ENCODE data around the gene SLC35C1. TPM values are rescaled to one million over a fixed set of nuclear protein-coding genes. Genes with fewer than 3 reads are reported as not detected.

Gene SLC35C1
- polyA plus RNA-seq, 1 donor (not counting 4 experiments of a cell fraction or from before 2014, with no cell fraction given): 4.9 TPM

GRCh38 chr11:45853332-45854219 is 48.6 kb downstream of the SLC35C1 start:
- TF ChIP-seq EZH2 (IDR thresholded peaks at IDR 0.05; ENCODE audit: low read length) (no peak), CTCF (optimal IDR thresholded peaks at IDR 0.05 in 1 of 3, IDR thresholded peaks at IDR 0.05 in 1 of 3, conservative IDR thresholded peaks at IDR 0.05 in 1 of 3; ENCODE audit: extremely low read depth in 1 of 3, insufficient read depth in 2 of 3, low read length in 3 of 3) (no peak)
- Histone ChIP-seq H3K79me2 (ENCODE audit: control insufficient read depth, insufficient read depth, low read length) (peaks cover 26% of the 10 kb centered on the region), H3K9me3 (ENCODE audit: control insufficient read depth, low read depth, low read length) (no peaks in the 10 kb centered on the region), H3K4me3 (ENCODE audit: control insufficient read depth in 2 of 3, extremely low read depth in 1 of 3, insufficient read depth in 2 of 3, low read depth in 1 of 3, low read length in 3 of 3) (no peak overlapping the region), H3K27ac (ENCODE audit: control insufficient read depth, insufficient read depth, low read length) (no peak overlapping the region), H3K9me1 (ENCODE audit: control insufficient read depth, extremely low read depth, insufficient read depth, low read length) (no peaks in the 10 kb centered on the region), H3K9ac (ENCODE audit: control insufficient read depth, extremely low read depth, insufficient read depth, low read length) (no peak overlapping the region), H3K4me1 (ENCODE audit: control insufficient read depth, extremely low read depth, insufficient read depth, low read length) (peaks cover 4% of the 10 kb centered on the region), H2AFZ (ENCODE audit: control insufficient read depth, low read length) (no peak overlapping the region), H3K4me2 (ENCODE audit: control insufficient read depth, extremely low read depth, insufficient read depth, low read depth, low read length) (no peak overlapping the region), H4K20me1 (ENCODE audit: control insufficient read depth, extremely low read depth, insufficient read depth, low read length) (no peaks in the 10 kb centered on the region), H3K27me3 (ENCODE audit: control insufficient read depth, extremely low read depth, insufficient read depth, low read length) (no peaks in the 10 kb centered on the region), H3K36me3 (ENCODE audit: control insufficient read depth in 2 of 2, extremely low read depth in 1 of 2, insufficient read depth in 2 of 2, low read length in 2 of 2) (peaks cover 5 to 14% of the 10 kb centered on the region in 2 experiments)
- FAIRE-seq (no peak), DNase-seq (ENCODE audit: low read depth, low spot score) (no peak)
- dilution Hi-C loops (cut with MboI; ENCODE audit: extremely low pct_ligation_motif_present, low sequenced_read_pairs): no loop called here

- peaks cover 5 to 23% of the 10 kb centered on the region in 2 experiments for H3K36me3 ChIP-seq (ENCODE audit: control insufficient read depth in 2 of 2, extremely low read depth in 1 of 2, insufficient read depth in 2 of 2, low read length in 2 of 2)
- no peaks in the 10 kb centered on the region for H3K27me3 ChIP-seq (ENCODE audit: control insufficient read depth, extremely low read depth, insufficient read depth, low read length)
- no peak overlapping the region for H3K27ac ChIP-seq (ENCODE audit: control insufficient read depth, insufficient read depth, low read length)
- peaks cover 15% of the 10 kb centered on the region for H3K4me1 ChIP-seq (ENCODE audit: control insufficient read depth, extremely low read depth, insufficient read depth, low read length)
- dilution Hi-C loops (cut with MboI; ENCODE audit: extremely low pct_ligation_motif_present, low sequenced_read_pairs): no loop called here
- DNase-seq (ENCODE audit: low read depth, low spot score): no peak
- peaks cover under 1% of the 10 kb centered on the region for H4K20me1 ChIP-seq (ENCODE audit: control insufficient read depth, extremely low read depth, insufficient read depth, low read length)
- no peak overlapping the region for H3K4me3 ChIP-seq (ENCODE audit: control insufficient read depth in 2 of 3, extremely low read depth in 1 of 3, insufficient read depth in 2 of 3, low read depth in 1 of 3, low read length in 3 of 3)
- no peak overlapping the region for H2AFZ ChIP-seq (ENCODE audit: control insufficient read depth, low read length)
- H3K79me2 ChIP-seq (ENCODE audit: control insufficient read depth, insufficient read depth, low read length): peaks cover 17% of the 10 kb centered on the region
- TF ChIP-seq EZH2 (IDR thresholded peaks at IDR 0.05; ENCODE audit: low read length) (no peak), CTCF (optimal IDR thresholded peaks at IDR 0.05 in 1 of 3, IDR thresholded peaks at IDR 0.05 in 1 of 3, conservative IDR thresholded peaks at IDR 0.05 in 1 of 3; ENCODE audit: extremely low read depth in 1 of 3, insufficient read depth in 2 of 3, low read length in 3 of 3) (no peak)
- FAIRE-seq: no peak
- H3K4me2 ChIP-seq (ENCODE audit: control insufficient read depth, extremely low read depth, insufficient read depth, low read depth, low read length): no peak overlapping the region
- H3K9me3 ChIP-seq (ENCODE audit: control insufficient read depth, low read depth, low read length): no peaks in the 10 kb centered on the region
- peaks cover under 1% of the 10 kb centered on the region for H3K9me1 ChIP-seq (ENCODE audit: control insufficient read depth, extremely low read depth, insufficient read depth, low read length)
- H3K9ac ChIP-seq (ENCODE audit: control insufficient read depth, extremely low read depth, insufficient read depth, low read length): no peak overlapping the region
Observed at GRCh38 chr11:45855308-45855707, 50.4 kb downstream of the SLC35C1 start.
